ENCODE measurements around the gene ANKRD40.
A peak's percentile ranks its signal among the peaks of the same experiment; 100 is the strongest.
"Not testable (repeated sequence)": the region's sequence is repeated elsewhere in the genome, so short reads cannot be mapped to it uniquely, and the experiment has no call there.

ANKRD40 gene, protein sequence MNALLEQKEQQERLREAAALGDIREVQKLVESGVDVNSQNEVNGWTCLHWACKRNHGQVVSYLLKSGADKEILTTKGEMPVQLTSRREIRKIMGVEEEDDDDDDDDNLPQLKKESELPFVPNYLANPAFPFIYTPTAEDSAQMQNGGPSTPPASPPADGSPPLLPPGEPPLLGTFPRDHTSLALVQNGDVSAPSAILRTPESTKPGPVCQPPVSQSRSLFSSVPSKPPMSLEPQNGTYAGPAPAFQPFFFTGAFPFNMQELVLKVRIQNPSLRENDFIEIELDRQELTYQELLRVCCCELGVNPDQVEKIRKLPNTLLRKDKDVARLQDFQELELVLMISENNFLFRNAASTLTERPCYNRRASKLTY

DNA sequence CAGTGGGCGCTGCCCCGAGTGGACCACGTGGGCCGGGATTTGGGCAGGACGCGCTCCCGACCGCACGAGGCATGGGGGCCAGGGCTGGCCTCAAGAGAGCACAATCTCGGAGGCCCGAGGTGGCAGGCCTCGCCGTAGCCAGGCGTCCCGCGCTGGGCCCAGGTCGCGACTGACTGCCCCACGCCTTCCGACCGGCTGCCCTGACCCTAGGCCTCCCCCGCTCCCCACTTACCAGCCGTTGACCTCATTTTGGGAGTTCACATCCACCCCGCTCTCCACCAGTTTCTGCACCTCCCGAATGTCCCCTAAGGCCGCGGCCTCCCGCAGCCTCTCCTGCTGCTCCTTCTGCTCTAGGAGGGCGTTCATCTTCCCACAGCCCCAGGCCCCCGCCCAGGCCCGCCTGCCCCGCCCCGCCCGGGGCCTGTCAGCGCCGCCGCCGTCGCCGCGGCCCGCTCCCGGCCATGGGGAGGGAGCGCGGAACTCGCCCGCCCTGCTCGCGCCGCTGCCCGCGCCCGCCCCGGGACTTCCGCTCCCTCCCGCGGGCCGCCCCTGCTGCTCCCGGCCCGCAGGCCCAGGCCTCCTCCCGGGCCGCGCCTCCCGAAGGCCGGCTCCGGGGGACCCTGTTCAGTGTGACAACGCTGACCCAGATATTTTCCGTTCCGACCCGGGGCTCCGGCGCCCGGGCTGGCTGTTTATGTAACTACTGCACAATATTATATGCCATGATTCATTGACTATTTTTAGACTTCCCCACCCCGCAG, at the start of gene ANKRD40:
Gene ANKRD40, minus strand, starts transcription at position 626 of the 761 bp plus-strand sequence. Its CDS starts 260 bp downstream, at position 366.
- DNase-seq (ENCODE audit: low read depth), result peak; percentile 90

DNA sequence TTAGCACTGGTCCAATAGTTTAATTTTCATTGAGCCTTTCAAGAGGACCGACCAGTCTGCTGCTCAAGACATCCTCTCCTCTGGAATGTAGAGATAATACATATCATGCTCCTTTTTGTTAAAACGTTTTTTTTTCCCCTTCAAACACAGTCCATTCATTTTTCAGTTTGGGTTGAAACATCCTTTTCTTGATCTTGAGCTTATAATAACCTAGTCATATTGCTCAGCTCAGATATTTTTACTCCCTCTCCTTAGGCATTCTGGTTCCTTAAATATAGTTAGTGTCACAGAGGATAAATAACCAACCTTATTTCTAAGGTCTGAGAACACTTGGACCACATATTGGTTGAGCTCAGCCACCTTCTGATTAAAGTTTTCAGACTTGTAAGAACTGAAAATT, 46.8 kb upstream of the ANKRD40 start:
- DNase-seq (ENCODE audit: low read depth), result no peak

DNA sequence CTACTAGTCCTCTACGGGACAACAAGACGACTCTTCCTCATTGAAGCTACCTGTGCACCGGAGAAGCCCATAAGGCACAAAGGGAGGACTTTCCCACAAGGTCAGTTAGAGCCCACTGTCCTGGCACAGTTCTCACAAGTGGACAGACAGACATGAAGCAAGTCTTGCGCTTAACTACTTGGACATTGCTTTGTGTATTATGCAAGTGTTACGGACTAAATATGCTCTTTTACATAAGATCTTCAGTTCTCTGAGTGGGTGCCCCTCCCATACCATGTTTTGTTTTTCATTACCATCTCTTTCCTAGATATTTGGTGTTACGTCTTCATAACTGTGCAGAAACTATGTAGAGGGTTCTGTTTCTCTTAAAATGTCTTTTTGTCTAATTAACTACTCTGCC, 41.5 kb upstream of the ANKRD40 start:
- no peak for DNase-seq (ENCODE audit: low read depth)

DNA sequence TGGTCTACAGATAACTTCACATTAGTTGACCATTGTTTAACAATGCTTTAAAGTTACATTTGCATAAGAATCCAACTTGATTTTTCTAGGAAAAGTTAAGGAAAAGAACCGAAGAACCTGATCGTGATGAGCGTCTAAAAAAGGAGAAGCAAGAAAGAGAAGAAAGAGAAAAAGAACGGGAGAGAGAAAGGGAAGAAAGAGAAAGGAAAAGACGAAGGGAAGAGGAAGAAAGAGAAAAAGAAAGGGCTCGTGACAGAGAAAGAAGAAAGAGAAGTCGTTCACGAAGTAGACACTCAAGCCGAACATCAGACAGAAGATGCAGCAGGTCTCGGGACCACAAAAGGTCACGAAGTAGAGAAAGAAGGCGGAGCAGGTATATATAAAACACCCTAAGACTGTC, 37.9 kb upstream of the ANKRD40 start:
- DNase-seq (ENCODE audit: low read depth), result no peak

DNA sequence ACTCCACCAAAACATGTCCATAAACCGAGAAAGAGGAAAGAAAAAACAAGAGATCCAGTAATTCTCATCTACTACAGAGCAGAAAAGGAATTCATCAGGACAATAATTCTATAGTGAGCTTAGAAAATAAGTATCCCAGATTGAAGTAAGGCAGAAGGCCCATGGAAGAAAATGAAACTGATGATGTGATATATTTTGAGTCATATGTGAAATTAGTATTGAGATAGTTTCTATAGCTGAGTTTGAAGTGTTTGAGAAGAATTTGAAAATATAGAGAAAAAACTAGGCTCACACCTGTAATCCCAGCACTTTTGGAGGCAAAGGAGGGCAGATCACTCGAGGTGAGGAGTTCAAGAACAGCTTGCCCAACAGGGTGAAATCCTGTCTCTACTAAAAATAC, 31.4 kb upstream of the ANKRD40 start:
- DNase-seq (ENCODE audit: low read depth), result no peak

DNA sequence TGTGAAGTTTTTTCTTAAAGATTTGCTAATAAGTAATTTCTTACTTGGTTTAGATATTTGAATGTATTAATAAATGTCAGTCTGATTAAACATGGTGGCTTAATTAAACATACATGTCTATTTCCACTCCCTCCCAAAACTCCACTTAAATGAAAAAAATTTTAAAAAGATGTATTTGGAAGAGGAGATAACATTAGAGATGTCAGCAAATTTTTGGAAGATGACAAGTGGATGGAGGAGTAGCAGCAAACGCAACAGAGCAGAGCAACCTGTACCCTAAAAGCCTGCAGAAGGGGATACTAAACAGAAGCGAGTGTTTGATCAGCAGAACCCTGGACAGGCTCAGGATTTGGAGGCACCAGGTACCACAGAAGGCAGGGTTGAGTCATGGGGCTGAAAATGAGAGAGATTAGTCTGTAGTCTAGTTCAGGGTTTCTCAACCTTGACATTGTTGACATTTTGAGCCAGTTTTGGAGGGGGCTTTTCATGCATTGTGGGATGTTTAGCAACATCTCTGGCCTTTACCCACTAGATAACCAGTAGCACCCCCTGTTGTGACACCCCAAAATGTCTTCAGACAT, 29.5 kb upstream of the ANKRD40 start:
- DNase-seq (ENCODE audit: low read depth), result no peak

DNA sequence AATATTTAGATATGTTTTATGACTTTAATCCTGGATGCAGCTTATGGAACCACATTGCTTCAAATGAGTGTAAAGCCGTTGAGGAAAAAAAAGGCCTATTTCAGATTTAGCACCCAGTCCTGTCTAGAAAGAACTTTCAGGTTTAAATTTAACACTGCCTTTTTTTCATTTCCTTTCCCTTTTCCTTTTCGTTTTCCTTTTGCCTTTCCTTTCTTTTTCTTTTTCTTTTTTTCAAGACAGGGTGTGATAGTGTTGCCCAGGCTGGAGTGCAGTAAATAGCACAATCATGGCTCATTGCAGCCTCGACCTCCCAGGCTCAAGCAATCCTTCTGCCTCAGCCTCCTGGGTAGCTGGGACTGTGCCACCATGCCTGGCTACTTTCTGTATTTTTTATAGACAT, 27.6 kb upstream of the ANKRD40 start:
- no peak for DNase-seq (ENCODE audit: low read depth)

DNA sequence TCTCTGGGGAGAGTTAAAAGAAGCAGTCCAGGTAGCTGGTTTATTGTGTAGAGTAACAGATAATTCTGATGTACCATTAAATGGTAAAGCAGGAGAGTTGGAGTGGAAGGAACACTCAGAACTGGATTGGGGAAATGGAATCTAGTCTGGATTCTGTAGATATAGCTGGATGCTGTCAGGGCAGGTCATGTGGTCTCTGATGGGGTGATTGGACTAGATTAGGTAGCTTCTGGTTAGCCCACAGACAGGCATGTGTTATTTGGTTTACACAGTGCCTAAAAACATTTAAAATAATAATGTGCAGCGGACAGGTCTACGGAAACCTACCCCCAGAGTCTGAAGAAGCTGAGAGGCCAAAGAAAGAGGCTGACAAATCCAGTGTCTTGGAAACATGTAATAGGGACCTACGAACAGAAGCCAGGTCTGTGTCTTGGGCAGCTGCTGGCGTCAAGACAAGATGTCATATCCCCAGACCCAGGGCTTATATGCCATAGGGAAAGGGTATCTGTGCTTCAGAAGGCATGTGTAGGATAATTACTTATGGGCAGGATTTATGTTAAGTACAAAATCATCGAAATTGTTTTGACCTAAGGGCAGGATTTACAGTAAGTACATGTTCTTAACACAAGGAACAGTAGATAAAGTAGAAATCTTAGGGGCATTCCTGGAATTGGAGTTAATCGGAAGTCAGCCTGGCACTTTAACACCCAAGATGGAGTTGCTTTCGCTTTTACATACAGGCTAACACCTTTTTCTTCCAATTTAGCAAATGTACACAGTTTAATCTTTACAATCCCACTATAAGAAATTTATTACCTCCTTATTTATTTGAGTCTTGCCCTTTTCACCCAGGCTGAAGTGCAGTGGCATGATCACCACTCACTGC, 24.1 kb upstream of the ANKRD40 start:
- DNase-seq (ENCODE audit: low read depth), result no peak

DNA sequence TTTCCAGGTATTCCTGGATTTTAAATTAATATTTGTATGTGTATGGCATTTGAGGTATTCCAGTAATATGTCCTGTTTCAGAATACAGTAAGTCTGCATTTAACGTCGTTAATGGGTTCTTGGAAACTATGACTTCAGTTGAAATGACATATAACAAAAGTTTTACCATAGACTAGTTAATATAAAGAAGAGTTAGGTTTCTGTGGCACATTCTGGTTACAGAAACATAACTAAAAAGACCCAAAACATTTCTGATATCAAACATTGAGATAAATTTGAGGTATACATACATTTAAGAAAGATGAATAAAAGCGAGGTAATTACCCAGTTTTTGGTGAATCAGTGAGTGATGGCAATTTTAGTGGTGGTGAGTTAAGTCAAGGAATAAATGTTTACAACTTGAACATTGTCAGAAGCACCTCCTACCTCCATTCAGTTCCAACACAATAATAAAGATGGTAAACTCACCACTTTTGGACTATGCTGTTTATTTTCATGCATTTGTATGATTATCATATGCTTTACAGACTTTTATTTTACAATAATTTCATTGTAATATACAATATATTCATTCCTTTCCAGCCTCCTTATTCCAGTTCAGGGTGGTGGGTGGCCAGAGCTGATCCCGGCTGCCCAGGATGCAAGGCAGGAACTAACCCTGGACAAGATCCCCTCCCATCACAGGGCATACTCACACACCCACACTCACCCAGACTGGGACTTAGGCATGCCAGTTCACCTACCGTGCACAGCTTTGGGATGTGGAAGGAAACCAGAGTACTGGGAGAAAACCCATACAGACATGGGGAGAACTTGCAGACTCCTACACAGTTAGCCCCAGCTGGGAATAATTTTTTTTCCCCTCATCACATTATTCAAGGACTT, 21.4 kb upstream of the ANKRD40 start:
- no peak for DNase-seq (ENCODE audit: low read depth)

DNA sequence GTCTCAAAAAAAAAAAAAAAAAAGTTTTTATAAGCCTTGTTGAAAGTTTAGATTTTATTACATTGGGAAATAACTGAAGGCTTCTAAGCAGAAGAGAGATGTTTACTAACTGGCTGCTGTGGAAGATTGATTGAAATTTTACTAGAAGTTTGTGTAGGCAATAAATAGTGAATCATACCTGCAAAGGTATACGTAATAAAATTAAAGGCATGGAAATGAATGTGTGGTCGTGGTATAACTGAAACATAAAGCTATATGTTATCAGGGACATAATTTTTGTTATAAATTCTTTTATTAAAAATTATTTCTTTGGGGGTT, 20.4 kb upstream of the ANKRD40 start:
- no peak for DNase-seq (ENCODE audit: low read depth)

DNA sequence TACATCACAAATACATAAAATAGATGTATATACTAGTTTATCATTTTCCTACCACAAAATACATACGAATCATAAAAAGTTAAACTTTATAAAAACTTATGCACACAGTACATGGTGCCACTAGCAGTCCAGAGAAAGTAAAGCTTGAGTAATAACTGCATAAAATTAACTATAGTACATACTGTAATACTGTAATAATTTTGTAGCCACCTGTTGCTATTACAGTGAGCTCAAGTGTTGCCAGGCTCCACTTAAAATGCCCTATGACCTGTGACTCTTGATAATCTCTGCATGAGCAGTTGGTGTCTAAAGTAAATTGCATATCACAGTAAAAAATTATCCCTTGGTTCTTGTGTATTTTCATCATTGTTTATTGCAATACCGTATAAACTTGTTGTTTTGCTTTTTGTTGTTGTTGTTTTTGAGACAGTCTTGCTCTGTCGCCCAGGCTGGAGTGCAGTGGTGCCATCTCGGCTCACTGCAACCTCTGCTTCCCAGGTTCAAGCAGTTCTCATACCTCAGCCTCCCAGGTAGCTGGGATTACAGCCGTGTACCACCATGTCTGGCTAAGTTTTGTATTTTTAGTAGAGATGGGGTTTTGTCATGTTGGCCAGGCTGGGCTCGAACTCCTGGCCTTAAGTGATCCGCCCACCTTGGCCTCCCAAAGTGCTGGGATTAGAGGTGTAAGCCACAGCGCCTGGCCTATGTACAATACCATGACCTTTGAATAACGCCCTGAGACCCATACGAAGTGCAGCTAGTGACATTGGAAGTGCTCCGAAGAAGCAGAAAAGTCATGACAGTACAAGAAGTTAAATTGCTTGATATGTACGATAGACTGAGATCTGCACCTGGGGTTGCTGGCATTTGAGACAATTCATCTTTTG, 18.3 kb upstream of the ANKRD40 start:
- no peak for DNase-seq (ENCODE audit: low read depth)

DNA sequence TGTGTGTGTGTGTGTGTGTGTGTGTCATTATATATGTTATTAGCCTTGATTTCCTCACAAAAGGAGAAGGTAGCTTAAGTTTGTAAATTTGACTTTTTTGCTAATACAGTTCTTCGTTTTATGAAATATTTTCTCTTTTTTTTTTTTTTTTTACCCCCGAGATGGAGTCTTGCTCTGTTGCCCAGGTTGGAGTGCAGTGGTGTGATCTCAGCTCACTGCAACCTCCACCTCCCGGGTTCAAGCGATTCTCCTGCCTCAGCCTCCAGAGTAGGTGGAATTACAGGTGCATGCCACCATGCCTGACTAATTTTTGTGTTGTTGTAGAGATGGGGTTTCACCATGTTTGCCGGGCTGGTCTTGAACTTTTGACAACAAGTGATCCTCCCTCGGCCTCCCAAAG, 16.9 kb upstream of the ANKRD40 start:
- DNase-seq (ENCODE audit: low read depth), result not testable (repeated sequence)

DNA sequence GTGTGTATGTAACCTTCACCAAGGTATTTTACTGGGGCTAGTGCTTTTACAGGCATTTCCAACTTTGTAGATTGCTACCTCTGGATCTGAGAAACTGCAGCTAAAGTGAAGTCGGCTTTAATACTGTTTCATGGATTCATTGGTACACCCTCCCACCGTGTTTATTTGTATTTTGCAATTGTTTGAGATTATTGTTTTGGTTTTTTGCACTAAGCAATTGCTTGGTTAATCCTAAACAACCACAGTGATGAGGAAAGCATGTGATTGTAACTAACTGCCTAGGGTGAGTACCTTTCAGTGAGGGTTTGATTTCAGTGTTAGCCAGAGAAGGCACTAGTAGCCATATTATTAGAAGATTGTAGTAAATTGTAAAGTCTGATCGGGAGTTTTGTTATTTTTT, 15.0 kb upstream of the ANKRD40 start:
- no peak for DNase-seq (ENCODE audit: low read depth)

DNA sequence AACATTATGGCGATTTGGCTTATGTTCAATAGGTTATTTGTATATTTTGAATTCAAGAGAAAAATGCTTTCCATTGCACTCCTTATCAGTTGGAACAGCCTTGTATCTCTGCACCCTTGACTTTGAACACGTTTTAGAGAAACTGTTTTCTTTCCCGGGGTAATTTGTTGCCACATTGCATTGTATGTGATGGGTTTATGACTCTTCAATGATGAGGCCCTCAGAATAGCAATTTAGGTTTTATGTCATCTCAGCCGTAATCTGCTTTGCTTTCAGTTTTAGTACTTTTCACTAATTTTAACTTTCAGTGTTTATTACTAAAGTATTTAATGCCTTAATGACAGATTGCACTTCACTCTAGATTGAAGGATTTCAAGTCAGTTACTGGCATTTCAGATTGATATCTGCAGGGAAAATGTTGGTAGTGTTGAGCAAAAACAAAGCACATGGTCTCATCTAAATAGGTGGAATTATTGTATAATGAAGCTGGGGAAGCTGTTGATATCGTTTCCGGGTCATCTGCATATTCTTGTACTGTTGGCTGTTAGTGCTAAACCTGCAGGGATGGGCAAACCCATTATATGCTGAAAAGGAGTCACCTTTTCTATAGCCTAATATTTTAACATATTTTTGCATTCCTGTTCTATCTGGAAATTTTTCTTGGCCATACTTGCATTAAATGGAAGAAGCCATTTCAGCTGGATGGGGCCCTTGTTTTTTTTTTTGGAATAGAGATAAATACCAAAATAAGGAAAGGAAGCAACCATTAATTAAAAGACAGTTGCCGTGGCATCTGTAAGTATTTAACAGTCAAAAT, 13.7 kb upstream of the ANKRD40 start:
- no peak for DNase-seq (ENCODE audit: low read depth)

DNA sequence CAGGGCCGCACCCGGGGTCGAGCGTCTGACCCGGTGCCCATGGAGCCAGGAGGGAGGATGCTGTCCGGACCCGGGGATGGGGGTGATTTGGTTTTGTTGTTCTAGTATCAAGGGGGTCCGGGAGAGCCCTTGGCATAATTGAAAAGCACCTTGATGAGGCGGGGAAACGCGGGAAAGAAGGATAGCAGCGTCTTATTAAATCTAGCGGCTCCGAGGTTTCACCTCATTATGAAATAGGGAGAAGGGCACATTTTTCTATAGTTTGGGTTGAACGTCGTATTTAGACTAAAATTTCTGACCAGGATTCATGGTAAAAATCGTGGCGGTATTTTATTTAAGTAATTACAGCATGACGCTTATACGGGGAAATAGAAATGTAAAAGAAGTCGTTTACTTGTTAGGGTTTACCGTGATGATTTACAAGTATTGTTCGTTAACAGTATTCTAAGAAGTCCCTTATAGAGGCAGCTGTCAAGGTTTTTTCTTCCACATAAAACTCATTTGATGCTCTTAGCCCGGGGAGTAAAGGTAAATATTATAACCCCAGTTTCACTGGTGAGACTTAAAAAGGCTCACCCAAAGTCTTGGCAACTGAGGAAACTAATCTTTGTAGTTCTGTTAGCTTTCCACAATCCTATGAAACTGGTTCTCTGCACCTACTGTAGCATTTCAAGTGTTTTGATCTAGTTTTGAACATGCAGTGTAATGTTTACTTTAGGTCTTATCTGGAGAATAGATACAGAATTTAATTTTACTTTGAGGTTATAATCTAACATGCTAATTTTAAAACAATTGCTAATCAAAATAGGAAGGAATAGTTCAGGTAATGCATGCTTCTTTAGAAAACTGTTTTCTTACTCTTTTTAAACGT, 12.4 kb upstream of the ANKRD40 start:
- peak; percentile 12 for DNase-seq (ENCODE audit: low read depth)

DNA sequence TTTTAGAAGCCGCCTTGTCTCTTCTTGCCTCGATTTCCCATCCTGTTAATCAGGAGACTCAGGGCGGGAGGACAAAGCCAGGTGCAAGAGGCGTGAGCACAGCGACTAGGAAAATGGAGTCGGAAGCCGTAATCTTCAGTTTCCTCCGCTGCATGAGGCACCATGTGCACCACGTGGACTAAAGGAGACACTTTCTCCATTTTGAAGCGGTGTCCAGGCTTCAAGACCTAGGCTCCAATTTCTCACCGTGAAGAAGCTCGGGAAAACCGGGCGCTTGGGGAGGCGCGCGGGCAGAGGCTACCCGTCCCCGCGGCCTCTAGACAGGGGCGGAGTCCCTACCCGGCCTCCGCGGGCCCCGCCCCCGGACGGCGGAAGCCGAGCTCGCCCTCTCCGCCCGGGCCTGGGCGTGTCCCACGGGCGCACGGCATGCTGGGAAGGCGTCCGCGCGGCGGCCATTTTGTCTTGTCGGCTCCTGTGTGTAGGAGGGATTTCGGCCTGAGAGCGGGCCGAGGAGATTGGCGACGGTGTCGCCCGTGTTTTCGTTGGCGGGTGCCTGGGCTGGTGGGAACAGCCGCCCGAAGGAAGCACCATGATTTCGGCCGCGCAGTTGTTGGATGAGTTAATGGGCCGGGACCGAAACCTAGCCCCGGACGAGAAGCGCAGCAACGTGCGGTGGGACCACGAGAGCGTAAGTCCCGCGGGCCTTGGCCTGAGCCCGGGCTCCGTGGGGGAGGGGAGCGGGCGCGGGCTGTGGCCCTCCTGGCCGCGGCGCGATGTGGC, 11.6 kb upstream of the ANKRD40 start, which contains the start of gene LUC7L3:
Gene LUC7L3, plus strand, starts transcription at position 460 of the 780 bp plus-strand sequence. Its CDS starts 130 bp downstream, at position 590.
- DNase-seq (ENCODE audit: low read depth), result peak; percentile 91

DNA sequence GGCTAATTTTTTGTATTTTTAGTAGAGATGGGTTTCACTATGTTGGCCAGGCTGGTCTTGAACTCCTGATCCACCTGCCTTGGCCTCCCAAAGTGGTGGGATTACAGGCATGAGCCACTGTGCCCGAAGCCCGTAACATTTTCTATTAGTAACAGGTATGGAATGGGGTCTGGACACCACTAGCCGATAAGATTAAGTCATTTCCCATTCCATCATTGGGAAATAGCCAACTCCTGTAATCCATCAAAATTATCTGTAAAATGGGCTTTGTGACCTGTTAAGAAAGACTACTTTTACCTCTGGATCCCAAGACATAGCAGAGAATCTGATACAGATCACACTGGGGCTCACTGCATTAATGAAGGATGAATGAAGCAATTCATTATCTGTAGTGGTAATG, 7.8 kb upstream of the ANKRD40 start:
- DNase-seq (ENCODE audit: low read depth), result no peak
